ENCODE measurements around the gene HEY2. TPM values are rescaled to one million over a fixed set of nuclear protein-coding genes. Genes with fewer than 3 reads are reported as not detected.
"Not testable (repeated sequence)": the region's sequence is repeated elsewhere in the genome, so short reads cannot be mapped to it uniquely, and the experiment has no call there.

The HEY2 gene
- total RNA-seq (2022), result not detected in 2 replicates
- Bru-seq, nascent RNA, result percentile 11 among the genes with signal in this experiment
- not detected for BruChase-seq, experiment 1, labeled RNA remaining after a 6-hour chase
- percentile 6 among the genes with signal in this experiment for BruChase-seq, experiment 2, labeled RNA remaining after a 2-hour chase
- long read RNA-seq, result 0 reads

GRCh38 chr6:125749173-125749864 is at the start of gene HEY2:
TSS of gene HEY2 (plus strand) at chr6:125749632. CDS start at chr6:125749777, 145 bp downstream.
- no peak within 1 kb of the TSS for H3K27ac Mint-ChIP-seq (ENCODE audit: low read depth, unreplicated experiment)
- H3K4me1 Mint-ChIP-seq (ENCODE audit: insufficient read depth, unreplicated experiment), result peaks cover 9% of the 10 kb centered on the region
- BruUV-seq (replicated peaks), result no TSS peak
- ChIA-PET CTCF (interaction anchor here (0.7 to 5.7 kb wide), 3 partner anchors 21 to 438 kb away, joined by 3 to 81 read pairs (median 6); no protein-coding TSS in a partner anchor), POLR2A (interaction anchor here (0.7 to 1.3 kb wide), 2 partner anchors 436 to 1452 kb away, joined by 3 read pairs; no protein-coding TSS in a partner anchor)
- H3K9me3 Mint-ChIP-seq (ENCODE audit: unreplicated experiment), result no peaks in the 10 kb centered on the region
- H3K4me3 Mint-ChIP-seq (ENCODE audit: unreplicated experiment), result peak within 1 kb of the TSS; percentile 73
- peaks cover 97% of the 10 kb centered on the region for H3K27me3 Mint-ChIP-seq (ENCODE audit: insufficient read depth, unreplicated experiment)
- DNase-seq (ENCODE audit: unreplicated experiment), result peak; percentile 88
- TF ChIP-seq CTCF (IDR thresholded peaks at IDR 0.05; ENCODE audit: unreplicated experiment), result no peak
- intact Hi-C loops (cut with micrococcal nuclease), result no loop called here
- peaks cover 6% of the 10 kb centered on the region for H3K36me3 Mint-ChIP-seq (ENCODE audit: insufficient read depth, unreplicated experiment)

- Mint-ChIP-seq H3K27ac (ENCODE audit: low read depth, unreplicated experiment) (no peak overlapping the region), H3K36me3 (ENCODE audit: insufficient read depth, unreplicated experiment) (no peaks in the 10 kb centered on the region), H3K4me3 (ENCODE audit: unreplicated experiment) (no peak overlapping the region), H3K9me3 (ENCODE audit: unreplicated experiment) (no peaks in the 10 kb centered on the region), H3K27me3 (ENCODE audit: insufficient read depth, unreplicated experiment) (peaks cover 50% of the 10 kb centered on the region), H3K4me1 (ENCODE audit: insufficient read depth, unreplicated experiment) (no peaks in the 10 kb centered on the region)
- TF ChIP-seq CTCF (IDR thresholded peaks at IDR 0.05; ENCODE audit: unreplicated experiment), result no peak
- CTCF ChIA-PET, result no interaction called here
- POLR2A ChIA-PET, result no interaction called here
- intact Hi-C loops (cut with micrococcal nuclease), result no loop called here
- no peak for DNase-seq (ENCODE audit: unreplicated experiment)
- no TSS peak for BruUV-seq (replicated peaks)
Measured at GRCh38 chr6:125700581-125701353, 48.7 kb upstream of the HEY2 start.

GRCh38 chr6:125701354-125701668 is 48.1 kb upstream of the HEY2 start:
- Mint-ChIP-seq H3K4me3 (ENCODE audit: unreplicated experiment) (no peak overlapping the region), H3K9me3 (ENCODE audit: unreplicated experiment) (no peaks in the 10 kb centered on the region), H3K4me1 (ENCODE audit: insufficient read depth, unreplicated experiment) (no peaks in the 10 kb centered on the region), H3K27me3 (ENCODE audit: insufficient read depth, unreplicated experiment) (peaks cover 50% of the 10 kb centered on the region), H3K27ac (ENCODE audit: low read depth, unreplicated experiment) (no peak overlapping the region), H3K36me3 (ENCODE audit: insufficient read depth, unreplicated experiment) (no peaks in the 10 kb centered on the region)
- intact Hi-C loops (cut with micrococcal nuclease), result no loop called here
- no TSS peak for BruUV-seq (replicated peaks)
- no peak for DNase-seq (ENCODE audit: unreplicated experiment)
- ChIA-PET CTCF (no interaction called here), POLR2A (no interaction called here)
- TF ChIP-seq CTCF (IDR thresholded peaks at IDR 0.05; ENCODE audit: unreplicated experiment), result no peak

- intact Hi-C loops (cut with micrococcal nuclease); H3K4me3 Mint-ChIP-seq (ENCODE audit: unreplicated experiment); H3K4me1 Mint-ChIP-seq (ENCODE audit: insufficient read depth, unreplicated experiment); DNase-seq (ENCODE audit: unreplicated experiment); CTCF ChIA-PET; H3K9me3 Mint-ChIP-seq (ENCODE audit: unreplicated experiment); POLR2A ChIA-PET; H3K27ac Mint-ChIP-seq (ENCODE audit: low read depth, unreplicated experiment); BruUV-seq (replicated peaks); H3K36me3 Mint-ChIP-seq (ENCODE audit: insufficient read depth, unreplicated experiment): not testable (repeated sequence)
- peaks cover 50% of the 10 kb centered on the region for H3K27me3 Mint-ChIP-seq (ENCODE audit: insufficient read depth, unreplicated experiment)
Measured at GRCh38 chr6:125703882-125704281, 45.5 kb upstream of the HEY2 start.

Data from MCF 10A (cell line).